Urinary bladder (tissue), 4 donors: ENCODE measurements around the gene SPEG. TPM values are rescaled to one million over a fixed set of nuclear protein-coding genes. Genes with fewer than 3 reads are reported as not detected.

ENCODE experiments used
- DNase-seq: peaks from one replicate; pipeline ENCODE4 v3.0.0-alpha.2; 2015; ENCODE audit errors: extremely low spot score
- H3K27ac ChIP-seq: one replicate; pipeline ENCODE4 v1.5.1; 2013; ENCODE audit warnings: low read depth, mild to moderate bottlenecking, moderate library complexity
- H3K36me3 ChIP-seq: one replicate; pipeline ENCODE4 v1.6.1; 2013; ENCODE audit warnings: mild to moderate bottlenecking, moderate library complexity; ENCODE audit not compliant: insufficient read depth
- H3K4me1 ChIP-seq: one replicate; pipeline ENCODE4 v1.6.1; 2013; ENCODE audit warnings: mild to moderate bottlenecking, moderate library complexity; ENCODE audit not compliant: insufficient read depth
- H3K4me3 ChIP-seq: one replicate; pipeline ENCODE4 v1.5.1; 2013; ENCODE audit warnings: low read depth, low read length
- WGBS: extraction: QIAGEN DNeasy Blood & Tissue Kit; methylation state at CpG from one replicate; pipeline ENCODE4 v1.1.7; 2013; 5-methylcytosine and 5-hydroxymethylcytosine counted together
- polyA plus RNA-seq: library from polyadenylated mRNA; stranded (reverse); fragments of 200-250 nt; gene quantifications from one replicate; pipeline ENCODE4 v1.2.3, GENCODE V29; 2013
- total RNA-seq: library from RNA; depleted of rRNA; stranded (reverse); fragments of >200 nt; gene quantifications from one replicate; pipeline ENCODE4 v1.2.3, GENCODE V29; 2014
- donor health status: healthy with polysubstance abuse.
- donor health status: healthy.

Gene SPEG
- total and polyA plus RNA-seq, 2 donors, result 31.2 to 226 TPM

GRCh38 chr2:219447242-219448098, 12.8 kb downstream of the SPEG start:
- Histone ChIP-seq H3K27ac (no peak overlapping the region), H3K4me1 (no peaks in the 10 kb centered on the region), H3K36me3 (no peaks in the 10 kb centered on the region), H3K4me3 (no peak overlapping the region)
- no peak for DNase-seq
- 64% methylated on average over 23 of the region's 23 CpGs for WGBS

GRCh38 chr2:219448099-219448775, 13.6 kb downstream of the SPEG start:
- Histone ChIP-seq H3K4me3 (no peak overlapping the region), H3K4me1 (no peaks in the 10 kb centered on the region), H3K27ac (no peak overlapping the region), H3K36me3 (no peaks in the 10 kb centered on the region)
- WGBS, result 45% methylated on average over 88 of the region's 88 CpGs
- DNase-seq, result no peak

GRCh38 chr2:219448776-219449341, 14.2 kb downstream of the SPEG start:
- no peak for DNase-seq
- 40% methylated on average over 51 of the region's 51 CpGs for WGBS
- Histone ChIP-seq H3K4me1 (no peaks in the 10 kb centered on the region), H3K27ac (no peak overlapping the region), H3K4me3 (no peak overlapping the region), H3K36me3 (no peaks in the 10 kb centered on the region)

- Histone ChIP-seq H3K36me3 (no peaks in the 10 kb centered on the region), H3K4me3 (no peak overlapping the region), H3K27ac (no peak overlapping the region), H3K4me1 (no peaks in the 10 kb centered on the region)
- 70% methylated on average over 5 of the region's 5 CpGs for WGBS
- no peak for DNase-seq
Measured at GRCh38 chr2:219449609-219450008, 15.0 kb downstream of the SPEG start.

- H3K27ac ChIP-seq, result no peak overlapping the region
- no peaks in the 10 kb centered on the region for H3K36me3 ChIP-seq
- WGBS, result 59% methylated on average over 18 of the region's 18 CpGs
- H3K4me1 ChIP-seq, result no peaks in the 10 kb centered on the region
- DNase-seq, result no peak
- H3K4me3 ChIP-seq, result no peak overlapping the region
Measured at GRCh38 chr2:219451661-219452360, 17.2 kb downstream of the SPEG start.

GRCh38 chr2:219452361-219453317, 18.0 kb downstream of the SPEG start:
- DNase-seq, result no peak
- Histone ChIP-seq H3K27ac (no peak overlapping the region), H3K4me3 (no peak overlapping the region), H3K4me1 (no peaks in the 10 kb centered on the region), H3K36me3 (no peaks in the 10 kb centered on the region)
- WGBS, result 53% methylated on average over 23 of the region's 23 CpGs

- Histone ChIP-seq H3K4me1 (no peaks in the 10 kb centered on the region), H3K36me3 (no peaks in the 10 kb centered on the region), H3K27ac (no peak overlapping the region), H3K4me3 (no peak overlapping the region)
- DNase-seq, result no peak
- WGBS, result 62% methylated on average over 10 of the region's 10 CpGs
Measured at GRCh38 chr2:219453671-219454590, 19.3 kb downstream of the SPEG start.

- no peaks in the 10 kb centered on the region for H3K4me1 ChIP-seq
- DNase-seq, result no peak
- 81% methylated on average over 6 of the region's 6 CpGs for WGBS
Measured at GRCh38 chr2:219455581-219455980, 20.9 kb downstream of the SPEG start.

GRCh38 chr2:219457784-219458369, 23.2 kb downstream of the SPEG start:
- no peak for DNase-seq
- H3K36me3 ChIP-seq, result no peaks in the 10 kb centered on the region
- 76% methylated on average over 5 of the region's 5 CpGs for WGBS

More at GRCh38 chr2:219455581-219455980, 20.9 kb downstream of the SPEG start:
- no peak overlapping the region for H3K27ac ChIP-seq
- H3K4me3 ChIP-seq, result no peak overlapping the region
- no peaks in the 10 kb centered on the region for H3K36me3 ChIP-seq

GRCh38 chr2:219458996-219459395, 24.4 kb downstream of the SPEG start:
- DNase-seq, result no peak
- whole genome bisulfite sequencing, result 81% methylated on average over 8 of the region's 8 CpGs
- H3K4me1 ChIP-seq, result no peaks in the 10 kb centered on the region
- no peak overlapping the region for H3K4me3 ChIP-seq
- H3K36me3 ChIP-seq, result no peaks in the 10 kb centered on the region
- no peak overlapping the region for H3K27ac ChIP-seq

More at GRCh38 chr2:219457784-219458369, 23.2 kb downstream of the SPEG start:
- Histone ChIP-seq H3K27ac (no peak overlapping the region), H3K4me3 (no peak overlapping the region), H3K4me1 (no peaks in the 10 kb centered on the region)

- no peaks in the 10 kb centered on the region for H3K4me1 ChIP-seq
- no peaks in the 10 kb centered on the region for H3K36me3 ChIP-seq
- no peak overlapping the region for H3K27ac ChIP-seq
- 31% methylated on average over 14 of the region's 14 CpGs for WGBS
- no peak for DNase-seq
- no peak overlapping the region for H3K4me3 ChIP-seq
Measured at GRCh38 chr2:219459460-219460311, 25.0 kb downstream of the SPEG start.
